AG09309 (cell line): ENCODE results near the gene CALCR.

Experiments used
- DNase-seq: peaks from one replicate; pipeline ENCODE4 v3.0.0-alpha.2; 2010; ENCODE audit warnings: low read depth
- H3K4me3 ChIP-seq: 2 replicates; pipeline ENCODE4 v1.5.1; 2011; ENCODE audit warnings: mild to moderate bottlenecking, low read depth, low read length, moderate library complexity; ENCODE audit not compliant: control insufficient read depth
- TF ChIP-seq, protein P1 (sequence below): IDR thresholded peaks from 2 replicates; pipeline ENCODE4 v1.5.1; 2011; ENCODE audit warnings: mild to moderate bottlenecking, low read depth, low read length, inconsistent platforms; ENCODE audit not compliant: insufficient read depth, control insufficient read depth; ENCODE audit errors: missing control alignments

Gene CALCR

DNA sequence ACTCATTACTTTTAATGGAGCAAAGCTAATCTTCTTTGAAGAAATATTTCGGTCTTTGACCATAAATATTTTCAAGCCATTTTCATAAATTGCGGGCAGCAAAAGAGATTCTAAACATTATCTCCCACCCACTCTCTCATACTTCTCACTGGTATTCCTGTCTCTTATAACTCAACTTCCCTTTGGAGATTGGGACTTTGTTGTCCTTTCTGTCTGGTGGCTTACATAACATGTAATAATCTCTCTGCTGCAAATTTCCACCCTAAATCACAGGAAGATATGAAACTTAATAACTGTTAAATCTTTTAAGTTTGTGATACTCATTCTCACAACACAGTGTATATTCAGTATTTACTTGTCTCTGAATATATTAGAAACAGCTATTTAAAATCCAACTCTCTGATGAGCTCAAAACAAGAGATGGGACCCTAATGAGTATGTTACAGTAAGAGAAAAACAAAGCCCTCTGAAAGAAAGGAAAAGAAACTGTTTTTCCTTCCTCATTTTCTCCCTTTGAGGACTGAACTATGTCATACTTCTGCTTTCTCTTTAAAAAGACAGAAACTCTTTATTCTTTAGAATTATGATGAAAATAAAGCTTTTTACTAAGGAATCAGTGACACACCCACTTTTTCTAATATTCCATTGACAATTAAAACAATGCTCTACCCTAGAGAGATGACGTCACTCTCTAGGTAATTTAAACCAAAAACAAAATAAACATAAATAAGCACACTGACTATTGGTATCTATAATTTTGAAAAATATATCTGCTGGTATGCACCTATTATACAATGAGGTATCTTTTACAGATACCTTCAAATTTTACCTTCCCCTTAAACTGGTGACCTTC, 14.7 kb downstream of the CALCR start:
- TF ChIP-seq, protein P1, sequence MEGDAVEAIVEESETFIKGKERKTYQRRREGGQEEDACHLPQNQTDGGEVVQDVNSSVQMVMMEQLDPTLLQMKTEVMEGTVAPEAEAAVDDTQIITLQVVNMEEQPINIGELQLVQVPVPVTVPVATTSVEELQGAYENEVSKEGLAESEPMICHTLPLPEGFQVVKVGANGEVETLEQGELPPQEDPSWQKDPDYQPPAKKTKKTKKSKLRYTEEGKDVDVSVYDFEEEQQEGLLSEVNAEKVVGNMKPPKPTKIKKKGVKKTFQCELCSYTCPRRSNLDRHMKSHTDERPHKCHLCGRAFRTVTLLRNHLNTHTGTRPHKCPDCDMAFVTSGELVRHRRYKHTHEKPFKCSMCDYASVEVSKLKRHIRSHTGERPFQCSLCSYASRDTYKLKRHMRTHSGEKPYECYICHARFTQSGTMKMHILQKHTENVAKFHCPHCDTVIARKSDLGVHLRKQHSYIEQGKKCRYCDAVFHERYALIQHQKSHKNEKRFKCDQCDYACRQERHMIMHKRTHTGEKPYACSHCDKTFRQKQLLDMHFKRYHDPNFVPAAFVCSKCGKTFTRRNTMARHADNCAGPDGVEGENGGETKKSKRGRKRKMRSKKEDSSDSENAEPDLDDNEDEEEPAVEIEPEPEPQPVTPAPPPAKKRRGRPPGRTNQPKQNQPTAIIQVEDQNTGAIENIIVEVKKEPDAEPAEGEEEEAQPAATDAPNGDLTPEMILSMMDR: no peak
- DNase-seq: no peak
- H3K4me3 ChIP-seq: no peak overlapping the region

DNA sequence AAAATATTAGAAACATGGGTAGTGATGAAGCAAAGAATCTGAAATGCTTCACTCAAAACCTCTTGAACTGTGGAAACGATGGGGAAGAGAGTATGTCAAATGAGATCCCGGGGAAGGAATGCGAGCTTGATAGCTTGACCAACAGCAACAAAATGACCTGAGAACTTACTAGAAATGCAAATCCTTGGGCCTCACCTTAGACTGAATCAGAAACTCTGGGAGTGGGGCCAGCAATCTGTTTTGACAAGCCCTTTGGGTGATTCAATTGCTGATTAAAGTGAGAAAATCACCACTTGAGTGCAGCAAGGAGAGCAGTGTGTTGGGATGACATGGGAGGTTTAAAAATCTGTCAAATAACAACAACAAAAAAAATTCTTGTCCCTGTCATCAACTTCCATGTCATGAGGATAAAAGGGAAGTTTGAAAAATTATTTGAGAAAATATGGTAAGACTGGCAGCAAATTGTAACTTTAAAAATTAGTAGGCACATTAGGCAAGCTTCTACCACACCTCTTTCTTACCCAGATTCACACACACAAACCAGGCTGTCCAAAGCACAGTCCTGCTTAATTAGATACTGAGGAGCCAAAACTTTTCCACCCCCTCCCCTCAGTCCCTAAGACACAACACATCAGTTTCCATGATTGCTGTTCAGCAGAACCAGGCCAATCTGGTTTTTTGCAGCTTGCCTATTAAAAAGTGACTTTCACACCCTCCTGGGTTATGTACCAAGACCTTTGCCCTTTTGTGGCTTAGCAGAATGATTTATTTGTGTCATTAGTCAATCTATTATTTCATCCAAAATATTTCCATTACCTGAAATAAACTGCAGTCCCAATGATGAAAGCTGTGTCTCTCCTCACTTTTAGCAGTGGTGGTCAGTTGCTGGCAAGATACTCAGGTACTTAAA, 15.6 kb downstream of the CALCR start:
- no peak overlapping the region for H3K4me3 ChIP-seq
- TF ChIP-seq, protein P1: no peak
- DNase-seq: no peak

DNA sequence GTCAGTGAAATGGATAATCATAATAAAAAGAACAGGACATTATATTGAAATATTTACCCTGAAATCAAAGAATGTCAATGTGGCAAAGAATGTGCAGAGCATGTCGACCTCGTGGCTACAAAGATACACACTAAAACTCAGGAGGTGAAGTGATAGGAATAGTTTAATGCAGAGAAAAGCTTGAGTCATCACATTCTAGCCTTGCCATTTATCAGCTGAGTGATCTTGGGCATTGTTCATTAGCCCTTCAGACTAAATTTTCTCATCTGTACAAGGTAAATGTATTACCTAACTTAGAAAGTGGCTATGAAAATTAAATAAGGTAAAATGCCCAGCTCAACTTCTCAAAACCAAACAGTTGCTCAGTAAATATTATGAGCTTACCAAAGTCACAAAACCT, 22.6 kb downstream of the CALCR start:
- TF ChIP-seq, protein P1: no peak
- no peak for DNase-seq
- H3K4me3 ChIP-seq: no peak overlapping the region

DNA sequence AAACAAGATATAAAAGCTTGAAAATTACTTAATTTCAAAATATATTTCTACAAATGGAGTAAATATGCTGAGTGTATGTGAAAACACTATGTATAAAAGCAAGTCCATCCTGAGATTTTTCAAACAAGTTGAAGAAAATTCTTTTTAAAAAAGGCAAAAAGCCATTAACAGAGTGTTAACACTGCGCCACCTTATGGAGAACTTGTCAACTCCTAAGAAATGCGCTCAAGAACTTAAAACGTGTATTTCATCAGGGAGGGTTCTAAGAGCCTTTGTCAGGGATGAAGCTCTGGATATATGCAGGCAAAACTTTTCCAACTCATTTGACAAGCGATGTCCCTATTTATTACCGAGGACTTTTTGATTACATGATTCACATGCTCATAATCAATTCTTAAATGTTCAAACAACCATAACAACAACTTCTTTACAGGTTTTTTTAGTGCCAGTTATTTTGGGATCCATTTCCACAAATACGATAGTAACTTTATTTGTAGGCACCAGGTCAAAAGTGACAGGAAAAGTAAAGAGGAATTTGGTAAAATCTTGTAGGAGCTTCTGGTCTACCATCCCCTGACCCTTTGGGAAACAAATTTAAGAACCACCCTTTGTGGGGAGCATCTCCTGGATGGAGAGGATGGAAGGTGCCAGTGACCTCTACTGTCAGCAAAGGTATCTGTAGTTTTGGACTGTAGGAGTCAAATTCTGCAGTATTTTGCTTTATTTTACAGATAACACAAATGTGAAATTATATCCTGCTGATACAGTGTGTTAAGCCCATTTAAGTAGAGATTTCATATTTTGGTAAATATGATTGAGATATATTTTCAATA, 23.2 kb downstream of the CALCR start:
- TF ChIP-seq, protein P1: peak; percentile 65
- no peak overlapping the region for H3K4me3 ChIP-seq
- DNase-seq: peak; percentile 37

DNA sequence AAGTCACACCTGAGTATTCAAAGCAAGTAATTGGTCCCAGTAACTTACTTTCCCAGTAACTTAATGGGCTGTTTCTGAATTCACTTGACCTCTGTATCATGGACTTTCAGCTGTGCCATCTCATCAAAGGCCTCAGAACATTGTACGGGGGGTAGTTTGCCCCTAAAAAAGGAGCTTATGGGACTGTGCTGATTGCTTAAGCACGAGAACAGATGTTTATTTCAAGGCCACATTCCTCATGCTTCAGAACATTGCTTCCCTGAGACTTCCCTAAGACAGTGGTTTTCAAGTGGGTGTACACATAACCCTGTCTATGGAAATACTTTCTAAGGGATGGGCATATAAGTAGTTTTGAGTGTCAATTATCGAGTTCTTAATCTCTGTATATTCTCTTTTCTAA, 26.8 kb downstream of the CALCR start:
- DNase-seq: no peak
- TF ChIP-seq, protein P1: no peak
- no peak overlapping the region for H3K4me3 ChIP-seq

DNA sequence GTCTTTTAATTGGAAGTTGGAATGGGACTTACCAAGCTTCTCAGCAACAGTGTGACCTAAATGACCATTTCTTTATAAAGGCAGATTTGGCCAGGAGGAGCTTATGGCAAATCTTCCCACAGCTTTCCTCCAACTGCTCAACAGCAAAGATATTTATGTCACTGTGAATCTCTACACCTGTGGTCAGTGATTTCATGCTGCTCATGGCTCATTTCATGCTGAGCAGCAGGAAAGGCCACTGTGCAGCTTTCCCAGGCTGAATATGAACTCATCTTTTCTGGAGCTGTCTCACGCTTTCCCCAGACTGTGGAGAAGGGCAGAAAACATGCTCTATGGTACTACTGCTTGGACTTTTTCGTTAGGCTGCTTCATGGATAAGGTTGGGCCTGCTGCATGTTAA, 29.8 kb downstream of the CALCR start:
- TF ChIP-seq, protein P1: no peak
- no peak overlapping the region for H3K4me3 ChIP-seq
- DNase-seq: no peak
